CD1c-positive myeloid dendritic cell (primary cell): ENCODE data around the gene PRTG.
A peak's percentile ranks its signal among the peaks of the same experiment; 100 is the strongest.
"Not testable (repeated sequence)": the region's sequence is repeated elsewhere in the genome, so short reads cannot be mapped to it uniquely, and the experiment has no call there.

ENCODE experiments used
- DNase-seq: peaks from one replicate; pipeline ENCODE4 v3.0.0-alpha.2; 2016; ENCODE audit errors: extremely low spot score

Gene PRTG

DNA sequence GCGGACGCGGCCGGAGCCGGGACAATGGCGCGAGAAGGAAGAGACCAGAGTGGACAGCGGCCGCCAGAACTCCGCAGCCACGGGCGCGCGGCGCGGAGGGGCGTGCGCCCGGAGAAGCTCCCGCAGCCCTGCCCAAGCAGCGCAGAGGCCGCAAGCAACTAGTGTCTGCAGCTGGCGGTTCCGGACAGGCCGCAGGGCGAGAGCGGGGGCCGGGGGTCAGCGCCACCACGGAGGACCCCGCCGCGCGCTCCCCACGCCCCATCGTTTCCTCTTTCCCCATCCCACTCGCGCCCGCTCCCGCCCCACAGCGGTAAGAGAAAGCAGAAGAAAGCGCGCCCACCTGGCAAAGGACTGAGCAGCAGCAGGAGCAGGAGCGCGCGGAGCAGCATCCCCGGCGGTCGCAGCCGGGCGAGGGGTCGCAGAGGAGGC lies 440 bp downstream of the PRTG start:
- peak; percentile 46 for DNase-seq

DNA sequence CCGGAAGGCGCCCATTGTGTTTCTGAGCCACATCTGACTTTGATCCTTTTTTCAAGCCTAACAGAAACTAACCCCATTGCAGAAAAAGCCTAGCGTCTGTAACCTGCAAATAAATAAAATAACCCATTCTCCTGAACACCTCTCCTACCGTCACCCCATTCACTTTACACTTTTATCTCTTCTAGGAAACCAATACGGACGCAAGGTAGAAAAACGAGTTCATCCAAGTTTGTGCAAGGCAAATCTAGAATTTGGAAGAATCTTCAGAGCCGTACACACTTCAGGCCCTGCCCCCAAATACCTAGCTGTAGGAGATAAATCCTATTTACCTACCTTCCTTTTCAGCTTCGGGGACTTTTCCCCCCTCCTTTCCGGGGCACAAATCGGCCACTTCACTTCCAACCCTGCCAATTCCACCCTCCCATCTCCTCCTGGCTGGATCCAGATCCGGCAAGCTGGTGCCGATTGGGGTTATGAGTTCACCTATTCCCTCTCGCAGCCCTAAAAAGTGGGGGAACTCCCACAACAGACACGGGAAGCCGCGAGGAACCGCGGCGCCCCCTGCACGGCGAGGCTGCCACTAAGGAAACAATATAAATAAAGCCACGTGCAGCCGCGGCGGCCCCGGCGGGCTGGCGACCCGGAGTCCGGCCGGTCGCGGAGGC lies 987 bp downstream of the PRTG start:
- no peak for DNase-seq

DNA sequence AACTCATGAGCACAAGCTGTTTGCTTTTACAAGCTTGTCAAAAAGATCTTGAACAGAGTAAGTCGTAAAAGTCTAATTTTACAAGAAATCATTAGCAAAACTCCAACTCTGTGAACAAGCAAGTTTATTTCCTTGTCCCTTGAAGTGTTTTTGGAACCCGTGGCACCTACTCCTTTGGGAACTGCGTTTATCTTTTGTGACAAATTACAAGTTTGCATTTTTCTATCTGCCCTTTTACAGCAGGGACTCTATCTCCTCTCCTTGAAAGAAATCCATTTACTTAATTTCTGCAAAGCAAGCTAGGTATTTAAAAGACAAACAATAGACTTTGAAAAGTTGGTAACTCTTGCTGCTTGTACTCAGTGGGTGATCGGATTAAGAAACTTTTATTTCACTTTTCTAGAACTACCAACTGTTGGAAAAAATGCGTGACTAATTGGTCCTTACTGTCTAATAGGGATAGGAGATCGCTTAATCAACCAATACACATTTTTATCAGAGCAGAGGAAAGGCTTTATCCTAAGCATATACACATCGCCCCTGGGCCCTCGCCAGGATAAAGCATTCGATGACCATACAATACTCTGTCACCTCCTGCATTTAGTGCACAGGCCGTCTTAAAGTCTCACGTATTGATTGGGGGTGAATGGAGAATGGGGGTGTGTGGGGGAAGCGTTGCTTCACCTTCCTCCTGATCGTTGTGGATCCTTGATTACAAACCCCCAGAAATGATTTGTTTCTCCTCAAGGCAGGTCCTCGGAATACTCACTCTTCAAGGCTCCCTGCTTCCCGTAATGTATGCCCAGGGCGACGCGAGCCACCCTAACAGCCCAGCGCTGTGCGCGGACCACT lies 1.7 kb downstream of the PRTG start:
- no peak for DNase-seq

DNA sequence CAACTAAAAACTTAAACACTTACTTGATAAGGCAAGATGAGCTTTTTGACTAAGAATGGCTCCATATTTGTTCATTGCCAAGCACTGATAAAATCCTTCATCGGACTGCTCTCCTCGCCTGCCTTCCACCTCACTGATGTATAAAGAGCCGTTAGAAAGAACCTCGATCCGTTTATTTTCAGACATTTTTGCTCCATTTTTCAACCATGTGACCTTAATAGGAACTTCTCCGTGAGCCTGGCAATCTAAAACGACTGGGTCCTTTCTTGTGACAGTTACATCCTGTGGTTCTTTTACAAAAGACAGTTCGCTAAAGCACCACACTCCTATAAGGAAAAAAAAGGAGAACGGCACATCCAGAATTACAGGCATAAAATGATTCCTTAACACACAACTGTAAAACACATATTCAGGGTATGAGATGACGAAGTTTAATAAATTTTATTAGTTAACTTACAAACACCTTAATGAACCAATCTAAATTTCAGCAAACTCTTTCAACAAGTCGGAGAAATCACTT lies 2.5 kb downstream of the PRTG start:
- no peak for DNase-seq

DNA sequence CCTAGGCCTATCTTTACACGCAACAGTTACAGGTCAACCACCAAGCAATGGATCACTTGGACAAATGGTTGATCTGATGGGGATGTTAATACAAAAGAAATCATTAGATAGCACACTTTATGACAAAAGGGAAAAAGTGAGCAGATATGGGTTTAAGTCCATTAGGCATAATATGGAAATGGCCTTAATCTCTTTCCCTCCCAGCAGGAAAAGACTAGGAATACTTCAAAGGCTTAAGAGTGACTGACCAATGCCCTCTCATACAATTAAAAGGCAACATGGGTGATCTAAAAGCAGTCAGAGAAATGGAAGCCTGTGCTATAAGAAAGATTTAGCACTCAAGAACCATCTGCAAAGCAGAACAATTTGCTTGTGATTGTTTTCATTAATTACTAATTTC lies 3.3 kb downstream of the PRTG start:
- DNase-seq: no peak

DNA sequence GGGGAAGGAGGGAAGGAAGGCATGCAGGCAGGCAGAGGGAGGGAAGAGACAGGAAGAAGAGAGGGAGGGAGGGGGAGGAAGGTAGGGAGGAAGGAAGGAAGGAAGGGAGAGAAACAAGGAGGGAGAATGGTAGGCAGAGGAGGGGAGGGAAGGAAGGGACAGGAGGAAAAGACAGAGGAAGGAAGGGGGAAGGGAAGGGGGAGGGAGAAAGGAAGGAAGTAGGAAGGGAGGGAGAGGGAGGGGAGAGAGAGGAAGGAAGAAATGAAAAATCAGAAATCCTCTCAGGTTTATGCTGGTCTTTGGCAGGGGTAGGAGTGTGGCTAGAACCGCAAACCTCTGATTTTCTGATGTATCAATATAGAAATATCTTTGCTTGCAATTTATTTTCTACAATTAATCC lies 4.2 kb downstream of the PRTG start:
- no peak for DNase-seq

DNA sequence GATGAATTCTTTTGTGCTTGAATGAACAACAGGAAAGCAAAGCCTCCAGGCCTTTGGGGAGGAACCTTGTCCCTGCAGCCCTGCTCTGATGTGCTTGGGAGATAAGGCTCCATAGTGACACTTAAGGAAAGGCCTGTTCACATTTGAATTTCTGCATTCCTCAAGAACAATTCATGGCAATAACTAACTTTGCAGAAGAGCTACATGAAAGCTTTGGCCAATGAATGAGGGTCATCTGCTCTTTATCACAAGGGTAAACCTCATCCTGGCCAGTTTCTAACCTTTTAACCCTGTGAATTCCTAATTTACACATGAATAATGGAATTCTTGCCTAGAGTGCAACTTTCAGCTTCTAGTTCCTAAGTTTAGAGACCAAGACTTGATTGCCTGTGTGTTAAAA lies 5.6 kb downstream of the PRTG start:
- DNase-seq: no peak

DNA sequence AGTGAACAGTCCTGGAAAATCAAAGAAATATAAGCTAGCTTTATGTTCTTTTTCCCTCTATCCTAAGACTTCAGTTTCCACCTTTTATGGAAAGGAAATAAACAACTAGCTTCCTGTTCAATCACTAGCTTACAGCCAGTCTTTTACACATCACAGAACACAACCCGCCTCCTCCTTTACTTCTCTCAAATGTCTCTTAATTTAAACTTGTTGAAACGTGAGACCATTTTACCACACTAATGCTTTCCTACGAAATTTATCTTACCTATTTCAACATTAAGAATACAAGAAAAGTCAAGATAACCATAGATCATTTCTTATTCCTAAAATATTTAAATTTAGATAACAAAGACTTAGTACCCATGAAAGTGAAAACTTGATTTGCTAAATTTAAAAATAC lies 6.2 kb downstream of the PRTG start:
- DNase-seq: no peak

DNA sequence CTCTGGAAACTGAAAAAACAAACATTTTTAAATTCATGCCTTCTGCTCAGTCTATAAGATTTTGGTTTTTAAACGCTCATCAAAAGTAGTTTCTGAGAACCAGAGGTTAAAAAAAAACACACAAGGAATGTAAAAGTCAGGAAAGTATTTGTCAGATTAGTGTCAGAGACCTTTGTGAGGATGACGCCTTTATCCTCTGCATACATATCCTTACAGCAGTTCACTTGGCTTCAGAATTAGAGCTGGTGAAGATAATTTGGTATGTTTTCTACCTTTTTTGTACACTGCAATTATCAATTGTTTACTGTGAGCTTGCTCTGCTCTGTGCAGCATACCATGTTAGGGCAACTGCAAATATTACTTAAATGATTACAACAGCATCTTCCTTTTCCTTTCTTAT lies 8.3 kb downstream of the PRTG start:
- no peak for DNase-seq

DNA sequence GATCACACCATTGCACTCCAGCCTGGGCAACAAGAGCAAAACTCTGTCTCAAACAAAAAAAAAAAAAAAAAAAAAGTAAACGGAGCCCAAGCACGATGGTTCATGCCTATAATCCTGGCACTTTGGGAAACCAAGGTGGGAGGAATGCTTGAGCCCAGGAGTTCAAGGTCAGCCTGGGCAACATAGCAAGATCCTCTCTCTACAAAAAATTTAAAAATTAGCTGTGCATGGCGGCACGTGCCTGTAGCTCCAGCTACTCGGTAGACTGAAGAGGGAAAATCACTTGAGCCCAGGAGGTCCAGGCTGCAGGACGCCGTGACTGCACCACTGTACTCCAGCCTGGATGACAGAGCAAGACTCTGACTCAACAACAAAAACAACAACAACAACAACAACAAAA lies 9.5 kb downstream of the PRTG start:
- DNase-seq: not testable (repeated sequence)

DNA sequence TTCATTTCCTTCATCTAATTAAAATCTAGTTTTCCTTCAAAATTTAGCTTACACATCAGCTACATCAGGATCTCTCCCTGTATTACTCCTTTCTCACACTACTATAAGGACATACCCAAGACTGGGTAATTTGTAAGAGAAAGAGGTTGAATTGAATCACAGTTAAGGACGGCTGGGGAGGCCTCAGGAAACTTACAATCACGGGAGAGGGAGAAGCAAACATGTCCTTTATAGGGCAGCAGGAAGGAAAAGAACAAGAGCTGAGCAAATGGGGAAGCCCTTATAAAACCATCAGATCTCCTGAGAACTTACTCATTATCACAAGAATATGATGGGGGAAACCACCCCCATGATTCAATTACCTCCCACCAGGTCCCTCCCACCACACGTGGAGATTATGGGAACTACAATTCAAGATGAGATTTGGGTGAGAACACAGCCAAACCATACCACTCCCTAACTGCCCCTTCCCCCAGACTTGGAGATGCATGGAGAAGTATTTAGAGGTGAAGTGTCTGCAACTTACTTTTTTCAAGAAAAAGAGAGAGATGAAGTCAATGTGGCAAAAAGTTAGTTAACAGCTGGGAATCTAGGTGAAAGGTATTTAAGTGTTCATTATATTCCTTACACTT lies 21.3 kb downstream of the PRTG start:
- no peak for DNase-seq

DNA sequence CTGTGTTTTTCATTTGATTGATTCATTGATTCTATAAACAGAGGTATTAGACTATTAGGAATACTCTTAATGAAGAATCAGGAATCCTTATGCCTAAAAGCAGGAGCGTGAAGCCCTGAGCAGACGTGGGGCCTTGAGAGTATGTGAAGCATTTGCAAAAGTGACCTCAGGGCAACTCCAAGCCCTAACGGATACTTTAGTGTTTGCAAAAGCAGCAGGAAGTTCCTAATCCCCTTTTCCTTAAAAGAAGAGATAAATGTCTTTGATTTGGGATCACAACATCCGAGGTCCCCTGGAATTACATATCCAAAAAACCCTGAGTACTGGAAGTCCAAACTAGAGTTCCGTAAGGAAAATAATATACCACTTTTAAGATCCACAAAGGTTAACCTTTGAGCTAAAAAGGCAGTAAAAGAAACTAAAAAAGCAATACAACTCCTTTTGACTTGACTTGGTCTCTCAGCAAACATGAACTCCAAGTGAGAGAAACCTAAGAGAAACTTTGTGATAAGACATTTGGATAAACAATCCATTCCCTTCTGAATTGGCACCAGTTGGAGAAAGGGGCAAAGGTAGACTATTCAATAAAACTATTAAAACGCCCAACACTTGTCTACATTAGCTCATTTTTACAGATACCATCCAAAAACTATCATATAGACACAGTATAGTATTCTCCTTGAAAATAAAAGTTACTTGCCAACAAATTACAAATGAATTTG lies 27.4 kb downstream of the PRTG start:
- no peak for DNase-seq

DNA sequence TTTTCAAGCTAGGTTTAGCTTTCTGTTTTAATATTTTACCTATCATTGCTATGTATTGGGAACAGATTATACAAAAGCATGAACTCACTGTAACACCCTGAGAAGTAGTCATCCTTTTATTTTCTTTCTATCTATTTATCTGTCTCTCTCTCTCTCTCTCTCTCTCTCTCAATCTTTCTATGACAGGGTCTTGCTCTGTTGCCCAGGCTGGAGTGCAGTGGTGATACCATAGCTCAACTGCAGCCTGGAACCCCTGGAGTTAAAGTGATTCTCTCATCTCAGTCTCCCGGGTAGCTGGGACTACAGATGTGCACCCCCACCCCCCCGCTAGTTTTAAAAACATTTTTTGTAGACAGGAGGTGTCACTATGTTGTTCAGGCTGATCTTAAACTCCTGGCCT lies 28.9 kb downstream of the PRTG start:
- no peak for DNase-seq

DNA sequence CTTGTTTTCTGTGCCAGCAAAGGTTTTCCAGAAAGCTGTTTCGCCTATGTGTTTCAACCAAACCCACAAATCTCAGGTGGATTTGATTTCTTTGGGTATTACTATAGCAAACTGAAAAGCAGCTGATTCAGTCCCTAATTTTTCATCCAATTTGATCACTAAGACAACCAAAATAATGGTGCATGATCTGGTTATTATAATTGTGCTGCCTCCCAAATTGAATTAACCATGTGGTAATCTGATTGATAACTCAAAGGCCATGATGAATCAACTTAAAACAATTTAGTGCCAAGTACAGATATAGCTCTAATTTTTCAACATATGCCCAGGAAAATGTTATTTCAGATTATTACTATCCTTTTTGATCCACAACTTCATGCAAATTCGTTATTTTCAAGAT lies 30.6 kb downstream of the PRTG start:
- no peak for DNase-seq

DNA sequence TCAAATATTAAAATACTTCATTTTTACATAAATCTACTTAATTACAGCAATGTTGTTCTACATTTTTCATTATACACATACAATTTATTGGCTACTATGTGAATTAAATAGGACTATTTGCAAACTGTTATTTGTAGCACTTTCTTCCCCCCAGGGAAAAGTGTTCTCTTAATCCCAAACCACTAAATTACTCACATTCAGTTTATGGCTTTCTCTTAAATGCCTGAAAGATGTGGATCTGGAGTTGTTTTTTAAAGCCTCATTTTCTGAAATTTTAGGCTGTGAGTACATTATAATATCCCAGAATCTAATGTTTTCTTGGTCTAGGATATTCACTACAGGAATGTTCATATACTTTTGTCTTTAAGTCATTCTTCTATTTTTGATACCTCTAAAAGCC lies 32.7 kb downstream of the PRTG start:
- DNase-seq: no peak

DNA sequence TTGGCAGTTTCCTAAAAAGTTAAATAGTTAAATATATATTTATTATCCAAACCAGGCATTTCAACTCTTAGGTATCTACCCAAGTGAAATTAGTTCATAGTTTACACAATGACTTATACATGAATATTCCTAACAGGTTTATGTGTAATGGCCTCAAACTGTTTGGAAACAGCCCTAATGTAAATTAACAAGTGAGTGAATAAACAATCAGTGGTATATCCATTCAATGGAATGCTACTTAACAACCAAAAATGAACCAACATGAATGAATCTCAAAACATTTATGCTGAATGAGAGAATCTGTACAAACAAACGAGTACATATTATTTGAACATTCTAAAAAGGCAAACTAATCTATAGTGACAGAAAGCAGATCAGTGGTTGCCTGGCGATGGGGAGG lies 33.5 kb downstream of the PRTG start:
- DNase-seq: no peak

DNA sequence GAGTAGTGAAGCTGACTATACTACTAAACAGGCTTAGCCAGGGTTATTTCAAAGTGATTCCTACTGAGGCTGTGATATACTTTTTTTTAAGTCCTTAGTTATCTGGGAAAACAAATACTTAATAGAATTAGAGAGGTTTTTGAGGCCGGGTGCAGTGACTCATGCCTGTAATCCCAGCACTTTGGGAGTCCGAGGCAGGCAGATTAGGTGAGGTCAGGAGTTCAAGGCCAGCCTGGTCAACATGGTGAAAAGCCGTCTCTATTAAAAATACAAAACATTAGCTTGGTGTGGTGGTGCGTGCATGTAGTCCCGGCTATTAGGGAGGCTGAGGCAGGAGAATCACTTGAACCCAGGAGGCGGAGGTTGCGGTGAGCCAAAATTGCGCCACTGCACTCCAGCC lies 34.2 kb downstream of the PRTG start:
- no peak for DNase-seq

DNA sequence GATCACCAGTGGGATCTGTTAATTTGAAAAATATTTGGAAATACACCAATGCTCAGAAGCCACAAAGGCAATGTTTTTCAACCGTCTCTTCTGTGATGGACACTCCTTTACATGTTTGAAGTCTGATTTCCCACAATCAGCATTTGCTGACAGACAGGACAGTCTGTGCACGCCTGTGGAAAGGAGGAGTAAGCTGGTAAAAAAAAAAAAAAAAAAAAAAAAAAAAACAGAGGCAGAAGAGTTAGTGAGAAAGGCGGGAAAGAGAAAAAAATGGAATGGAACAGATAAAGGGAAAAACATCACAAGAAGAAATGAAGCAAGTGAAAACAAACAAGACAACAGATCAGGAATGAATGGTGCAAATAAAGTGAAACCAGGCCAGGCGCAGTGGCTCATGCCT lies 35.0 kb downstream of the PRTG start:
- no peak for DNase-seq

DNA sequence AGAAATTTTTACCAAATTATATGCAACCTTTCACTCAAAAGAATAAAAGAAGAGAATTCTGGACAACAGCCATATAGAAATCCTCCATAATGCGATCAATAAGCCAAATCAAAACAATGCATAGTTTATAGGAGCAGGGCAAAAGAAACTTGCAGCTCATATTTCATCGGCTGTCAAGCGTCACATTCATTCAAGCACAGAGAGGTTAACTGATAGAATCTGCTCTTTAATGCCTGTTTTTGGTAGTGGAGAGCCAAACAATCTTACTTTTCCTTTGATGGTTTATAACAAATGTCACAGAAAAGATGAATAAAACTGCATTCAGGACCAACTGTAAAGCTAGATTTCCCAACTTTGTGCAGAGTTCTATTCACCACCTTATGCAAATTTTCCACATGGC lies 35.4 kb downstream of the PRTG start:
- no peak for DNase-seq

DNA sequence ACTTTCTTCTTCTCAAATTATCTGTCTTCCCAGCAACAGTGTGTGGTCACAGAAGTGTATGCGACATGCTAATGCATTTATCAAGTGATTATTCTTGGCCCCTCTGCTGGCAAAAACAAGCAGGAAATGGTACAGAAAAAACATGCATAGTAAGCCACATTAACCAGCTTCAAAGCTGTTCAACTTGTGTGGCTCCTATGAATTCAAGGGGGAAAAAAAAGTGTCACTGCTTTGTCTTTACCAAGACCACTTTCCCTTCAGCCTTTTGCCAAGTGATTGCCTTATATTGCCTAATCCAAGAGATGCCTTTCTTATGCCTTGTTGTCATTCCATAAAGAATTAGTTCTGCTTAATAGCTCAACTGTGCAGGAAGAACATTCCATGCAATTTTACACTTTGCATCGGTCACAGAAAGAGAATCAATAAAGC lies 39.1 kb downstream of the PRTG start:
- no peak for DNase-seq

DNA sequence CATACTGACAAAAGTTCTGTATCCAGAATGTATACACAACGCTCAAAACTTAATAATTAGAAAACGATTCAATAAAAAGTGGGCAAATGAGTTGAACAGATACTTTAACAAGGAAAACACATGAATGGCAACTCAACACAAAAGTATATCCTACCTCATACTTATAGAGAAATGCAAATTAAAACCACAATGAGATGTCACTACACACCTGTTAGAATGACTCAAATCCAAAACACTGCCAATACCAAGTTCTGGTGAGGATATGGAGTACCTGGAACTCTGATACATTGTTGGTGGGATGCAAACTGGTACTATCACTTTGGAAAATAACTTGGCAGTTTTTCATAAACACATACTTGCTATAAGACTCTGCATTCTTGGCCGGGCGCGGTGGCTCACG lies 42.1 kb downstream of the PRTG start:
- DNase-seq: no peak

DNA sequence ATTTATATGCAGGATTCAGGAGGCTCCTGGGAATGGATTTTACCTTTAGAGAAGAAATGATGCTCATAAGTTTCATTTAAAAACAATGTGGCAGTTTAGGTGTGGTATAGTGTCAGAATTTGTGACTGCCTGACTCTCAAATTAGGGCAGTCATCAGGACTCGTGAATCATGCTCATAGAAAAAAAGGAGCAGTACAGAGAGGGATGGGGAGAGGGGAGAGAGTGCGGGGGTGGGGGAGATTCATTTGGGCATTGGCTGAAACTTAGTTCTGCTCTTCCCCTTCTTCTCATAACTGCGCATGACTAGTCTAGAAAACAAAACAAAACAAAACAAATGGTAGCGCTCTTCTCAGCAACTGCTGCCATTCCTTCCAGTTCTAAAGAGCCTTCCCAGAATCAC lies 44.3 kb downstream of the PRTG start:
- no peak for DNase-seq
